MM.1S (cell line): ENCODE data around the gene ATG4D.

ENCODE experiments used
- DNase-seq: peaks from one replicate; pipeline ENCODE4 v3.0.0-alpha.2; 2015
- H2AFZ ChIP-seq: fragments of 300-600 bp; sonication (generic); 2 replicates; pipeline ENCODE4 v1.6.0; 2016; ENCODE audit warnings: antibody characterized with exemption, low read length
- H3F3A ChIP-seq: fragments of 300-600 bp; sonication (generic); 2 replicates; pipeline ENCODE4 v1.6.1; 2016; ENCODE audit warnings: mild to moderate bottlenecking, antibody characterized with exemption, low read length, moderate library complexity, mixed read lengths; ENCODE audit not compliant: insufficient read depth
- H3K27ac ChIP-seq: fragments of 300-600 bp; sonication (generic); 2 replicates; pipeline ENCODE4 v1.5.1; 2016; ENCODE audit warnings: mild to moderate bottlenecking, low read length
- H3K27me3 ChIP-seq: fragments of 300-600 bp; sonication (generic); replicated peaks from 2 replicates; pipeline ENCODE4 v1.6.0; 2016; ENCODE audit warnings: low read length; ENCODE audit not compliant: insufficient read depth
- H3K36me3 ChIP-seq: fragments of 300-600 bp; sonication (generic); replicated peaks from 2 replicates; pipeline ENCODE4 v1.6.1; 2016; ENCODE audit warnings: mild to moderate bottlenecking, low read length, mixed read lengths; ENCODE audit not compliant: insufficient read depth
- H3K4me1 ChIP-seq: fragments of 300-600 bp; sonication (generic); 2 replicates; pipeline ENCODE4 v1.6.1; 2016; ENCODE audit warnings: low read length, mixed read lengths
- H3K4me2 ChIP-seq: fragments of 300-600 bp; sonication (generic); 2 replicates; pipeline ENCODE4 v1.6.0; 2016; ENCODE audit warnings: low read depth, low read length
- H3K4me3 ChIP-seq: fragments of 300-600 bp; sonication (generic); 2 replicates; pipeline ENCODE4 v1.5.1; 2016; ENCODE audit warnings: low read length, mixed read lengths
- H3K79me2 ChIP-seq: fragments of 300-600 bp; sonication (generic); 2 replicates; pipeline ENCODE4 v1.6.1; 2016; ENCODE audit warnings: mixed run types, low read length, mixed read lengths
- H3K9ac ChIP-seq: fragments of 300-600 bp; sonication (generic); 2 replicates; pipeline ENCODE4 v1.6.1; 2016; ENCODE audit warnings: low read length, mixed read lengths
- H3K9me2 ChIP-seq: fragments of 300-600 bp; sonication (generic); replicated peaks from 2 replicates; pipeline ENCODE4 v1.6.1; 2016; ENCODE audit warnings: mild to moderate bottlenecking, low read length, mixed read lengths; ENCODE audit not compliant: insufficient read depth
- H3K9me3 ChIP-seq: fragments of 300-600 bp; sonication (generic); replicated peaks from 2 replicates; pipeline ENCODE4 v1.6.1; 2016; ENCODE audit warnings: mild to moderate bottlenecking, low read length, mixed read lengths; ENCODE audit not compliant: insufficient read depth
- H4K20me1 ChIP-seq: fragments of 300-600 bp; sonication (generic); 2 replicates; pipeline ENCODE4 v1.6.1; 2016; ENCODE audit warnings: mild to moderate bottlenecking, low read length, moderate library complexity, mixed read lengths; ENCODE audit not compliant: insufficient read depth
- CTCF ChIP-seq: fragments of 300-600 bp; sonication (generic); IDR thresholded peaks from 2 replicates; pipeline ENCODE4 v1.5.1; 2016; ENCODE audit warnings: antibody characterized with exemption, low read length, mixed read lengths
- EZH2 ChIP-seq: fragments of 300-600 bp; sonication (generic); optimal IDR thresholded peaks from 2 replicates; pipeline ENCODE3; 2017; ENCODE audit warnings: low read depth, mild to moderate bottlenecking, antibody characterized with exemption, low read length, mixed read lengths
- EZH2phosphoT487 ChIP-seq: fragments of 300-600 bp; sonication (generic); IDR thresholded peaks from 2 replicates; pipeline ENCODE4 v1.6.1; 2018; ENCODE audit warnings: antibody characterized with exemption, low read length

Gene ATG4D

DNA sequence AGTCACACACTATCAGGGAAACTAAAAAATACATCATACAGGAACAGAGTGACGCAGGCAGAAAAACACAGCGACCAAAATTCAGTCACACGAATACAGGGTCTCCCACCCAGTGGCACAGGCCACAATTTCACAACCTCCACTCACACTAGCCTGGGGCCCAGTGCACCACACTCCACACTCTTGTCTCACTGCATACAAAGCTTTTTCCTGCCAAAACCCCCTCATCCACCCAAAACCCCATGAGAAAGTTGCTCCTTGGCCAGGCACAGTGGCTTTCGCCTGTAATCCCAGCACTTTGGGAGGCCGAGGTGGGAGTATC, 27.7 kb upstream of the ATG4D start:
- peaks cover 78% of the 10 kb centered on the region for H3K27me3 ChIP-seq

DNA sequence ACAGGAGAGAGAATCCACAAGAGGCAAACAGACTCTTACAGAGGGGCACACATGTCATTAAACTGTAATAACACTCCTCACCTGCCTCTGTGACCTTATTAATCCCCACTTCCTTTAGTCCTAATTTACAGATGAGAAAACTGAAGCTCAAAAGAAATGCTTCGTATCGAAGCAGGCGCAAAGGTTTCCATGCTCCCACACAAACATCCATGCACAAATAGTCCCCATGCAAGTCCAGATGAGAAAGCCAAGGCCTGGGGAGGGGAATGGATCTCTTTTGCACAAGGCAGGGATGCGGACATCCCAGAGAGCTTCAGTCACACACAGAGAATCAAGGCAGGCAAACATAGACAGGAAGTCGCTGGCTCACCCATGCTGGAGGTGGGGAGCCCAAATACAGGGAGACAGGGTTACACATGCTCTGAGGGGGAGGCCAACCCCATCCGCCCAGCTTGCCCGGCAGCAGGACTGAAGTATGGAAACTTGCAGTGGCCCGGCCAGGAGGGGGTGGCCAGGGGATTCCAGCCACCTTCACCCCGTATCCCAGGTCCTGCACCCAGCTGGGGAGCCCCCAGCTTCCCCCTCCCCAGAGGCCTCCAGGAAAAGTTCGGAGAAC, 26.9 kb upstream of the ATG4D start:
- no peak for TF ChIP-seq CTCF
- TF ChIP-seq EZH2phosphoT487, result no peak
- TF ChIP-seq EZH2, result no peak
- H2AFZ ChIP-seq, result no peak overlapping the region
- no peaks in the 10 kb centered on the region for H3F3A ChIP-seq
- no peak overlapping the region for H3K4me3 ChIP-seq
- no peaks in the 10 kb centered on the region for H3K36me3 ChIP-seq
- no peak for DNase-seq
- H4K20me1 ChIP-seq, result no peaks in the 10 kb centered on the region
- H3K9me3 ChIP-seq, result no peaks in the 10 kb centered on the region
- no peak overlapping the region for H3K9ac ChIP-seq
- no peaks in the 10 kb centered on the region for H3K79me2 ChIP-seq
- H3K9me2 ChIP-seq, result no peaks in the 10 kb centered on the region
- H3K4me2 ChIP-seq, result peak overlapping the region; percentile 27; the same call in 1 of the 2 replicates
- no peak overlapping the region for H3K27ac ChIP-seq
- H3K4me1 ChIP-seq, result no peaks in the 10 kb centered on the region
- H3K27me3 ChIP-seq, result peaks cover 78% of the 10 kb centered on the region

More for the DNA sequence above, 27.7 kb upstream of the ATG4D start:
- Histone ChIP-seq H3K27ac (no peak overlapping the region), H3F3A (no peaks in the 10 kb centered on the region), H3K36me3 (no peaks in the 10 kb centered on the region), H3K79me2 (no peaks in the 10 kb centered on the region), H3K4me2 (no peak overlapping the region), H3K9me3 (no peaks in the 10 kb centered on the region), H3K9ac (no peak overlapping the region), H2AFZ (no peak overlapping the region), H4K20me1 (no peaks in the 10 kb centered on the region), H3K4me1 (no peaks in the 10 kb centered on the region), H3K9me2 (no peaks in the 10 kb centered on the region), H3K4me3 (no peak overlapping the region)
- no peak for DNase-seq
- TF ChIP-seq CTCF (no peak), EZH2phosphoT487 (no peak), EZH2 (no peak)

DNA sequence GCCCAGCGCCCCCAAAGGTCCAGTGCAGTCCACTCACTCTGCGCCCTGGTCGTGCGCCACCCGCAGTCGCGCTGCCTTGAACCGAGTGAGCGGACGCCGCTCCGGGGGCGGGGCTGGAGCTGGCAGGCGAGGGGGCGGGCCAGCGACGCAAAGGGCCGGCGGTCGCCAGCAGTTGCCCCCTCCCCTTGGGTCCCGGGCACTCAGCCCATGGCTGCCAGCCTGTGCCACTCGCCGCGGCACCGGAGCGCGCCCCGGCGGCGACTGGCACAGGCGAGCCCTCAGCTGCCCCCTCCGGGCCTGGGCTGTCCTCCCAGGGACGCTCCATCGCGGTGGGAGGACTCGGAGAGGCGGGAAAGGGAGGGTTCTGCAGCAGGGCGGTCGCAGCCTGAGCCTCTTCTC, 26.3 kb upstream of the ATG4D start, which contains the start of gene S1PR5:
Gene S1PR5, minus strand, starts transcription at position 87 of the 399 bp plus-strand sequence. CDS start 2,436 bp downstream, outside the sequence.
- Histone ChIP-seq H3K4me3 (no peak within 1 kb of the TSS), H3K79me2 (no peaks in the 10 kb centered on the region), H3K36me3 (no peaks in the 10 kb centered on the region), H2AFZ (no peak within 1 kb of the TSS), H3K27me3 (peaks cover 76% of the 10 kb centered on the region), H3F3A (no peaks in the 10 kb centered on the region), H3K4me1 (no peaks in the 10 kb centered on the region), H4K20me1 (no peaks in the 10 kb centered on the region), H3K9me3 (no peaks in the 10 kb centered on the region), H3K9me2 (no peaks in the 10 kb centered on the region), H3K27ac (no peak within 1 kb of the TSS), H3K9ac (no peak within 1 kb of the TSS), H3K4me2 (peak within 1 kb of the TSS; percentile 27; the same call in 1 of the 2 replicates)
- DNase-seq, result no peak
- TF ChIP-seq CTCF (no peak), EZH2 (no peak), EZH2phosphoT487 (no peak)
